ENCODE measurements around the gene HIP1. TPM values are rescaled to one million over a fixed set of nuclear protein-coding genes. Genes with fewer than 3 reads are reported as not detected.

HIP1 gene
- polyA plus RNA-seq, 3 donors = 4.3 to 14.8 (median 5.3) TPM

DNA sequence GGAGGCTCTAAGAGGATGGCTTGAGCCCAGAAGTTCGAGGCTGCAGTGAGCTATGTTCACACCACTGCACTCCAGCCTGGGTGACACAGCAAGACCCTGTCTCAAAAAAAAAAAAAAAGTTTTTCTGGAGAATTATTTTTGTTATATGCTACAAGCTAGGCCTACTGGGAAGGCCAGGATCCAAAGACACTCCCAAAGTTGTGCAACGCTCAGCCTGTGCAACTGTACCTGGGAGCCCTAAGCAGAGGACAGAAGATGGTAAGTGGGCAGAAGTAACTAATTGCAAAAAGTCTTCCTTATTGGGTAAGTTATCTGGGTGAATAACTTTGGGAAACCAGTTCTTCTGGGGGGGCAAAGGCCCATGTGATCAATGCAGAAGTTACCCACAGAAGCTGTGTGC is 17.3 kb downstream of the HIP1 start:
- H3K9ac ChIP-seq (ENCODE audit: insufficient read depth, low read length, poor library complexity, severe bottlenecking) = no peak overlapping the region
- H4K20me1 ChIP-seq (ENCODE audit: insufficient read depth, low read length) = no peaks in the 10 kb centered on the region
- no peak overlapping the region for H3K4me3 ChIP-seq (replicated peaks in 1 of 3; ENCODE audit: low read depth in 2 of 3, low read length in 3 of 3)
- no peaks in the 10 kb centered on the region for H3K27me3 ChIP-seq (ENCODE audit: control insufficient read depth in 2 of 2, insufficient read depth in 2 of 2, low read length in 2 of 2)
- H3K9me3 ChIP-seq (replicated peaks in 1 of 2; ENCODE audit: control insufficient read depth in 1 of 2, insufficient read depth in 1 of 2, low read length in 2 of 2) = no peaks in the 10 kb centered on the region
- TF ChIP-seq, protein P1, sequence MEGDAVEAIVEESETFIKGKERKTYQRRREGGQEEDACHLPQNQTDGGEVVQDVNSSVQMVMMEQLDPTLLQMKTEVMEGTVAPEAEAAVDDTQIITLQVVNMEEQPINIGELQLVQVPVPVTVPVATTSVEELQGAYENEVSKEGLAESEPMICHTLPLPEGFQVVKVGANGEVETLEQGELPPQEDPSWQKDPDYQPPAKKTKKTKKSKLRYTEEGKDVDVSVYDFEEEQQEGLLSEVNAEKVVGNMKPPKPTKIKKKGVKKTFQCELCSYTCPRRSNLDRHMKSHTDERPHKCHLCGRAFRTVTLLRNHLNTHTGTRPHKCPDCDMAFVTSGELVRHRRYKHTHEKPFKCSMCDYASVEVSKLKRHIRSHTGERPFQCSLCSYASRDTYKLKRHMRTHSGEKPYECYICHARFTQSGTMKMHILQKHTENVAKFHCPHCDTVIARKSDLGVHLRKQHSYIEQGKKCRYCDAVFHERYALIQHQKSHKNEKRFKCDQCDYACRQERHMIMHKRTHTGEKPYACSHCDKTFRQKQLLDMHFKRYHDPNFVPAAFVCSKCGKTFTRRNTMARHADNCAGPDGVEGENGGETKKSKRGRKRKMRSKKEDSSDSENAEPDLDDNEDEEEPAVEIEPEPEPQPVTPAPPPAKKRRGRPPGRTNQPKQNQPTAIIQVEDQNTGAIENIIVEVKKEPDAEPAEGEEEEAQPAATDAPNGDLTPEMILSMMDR (IDR thresholded peaks at IDR 0.05) = no peak
- H3K4me1 ChIP-seq (ENCODE audit: control insufficient read depth in 1 of 2, insufficient read depth in 2 of 2, low read length in 2 of 2) = no peaks in the 10 kb centered on the region
- H3K4me2 ChIP-seq (replicated peaks; ENCODE audit: extremely low read depth, low read length, poor library complexity, severe bottlenecking) = no peak overlapping the region
- intact Hi-C loops (cut with micrococcal nuclease) = no loop called here
- no peaks in the 10 kb centered on the region for H3K36me3 ChIP-seq (replicated peaks in 1 of 2; ENCODE audit: control insufficient read depth in 1 of 2, insufficient read depth in 2 of 2, low read length in 2 of 2)
- H3K79me2 ChIP-seq (ENCODE audit: insufficient read depth, low read length) = no peaks in the 10 kb centered on the region
- 82% methylated on average over 2 of the region's 2 CpGs for WGBS (ENCODE audit: insufficient coverage)
- H3K27ac ChIP-seq (ENCODE audit: low read depth in 1 of 2, low read length in 2 of 2) = no peak overlapping the region
- Mint-ChIP-seq H3K27ac (peak overlapping the region in 1 of 7 donors; percentile 5), H3K27me3 (ENCODE audit: low read depth in 3 of 3) (peaks cover 0 to 2% (median 2%) of the 10 kb centered on the region in 3 donors), H3K36me3 (peaks cover 3 to 5% of the 10 kb centered on the region in 2 donors), H3K9me3 (no peaks in the 10 kb centered on the region), H3K4me3 (no peak overlapping the region), H3K4me1 (peaks cover 8% of the 10 kb centered on the region)
- H2AFZ ChIP-seq (ENCODE audit: insufficient read depth, low read depth, low read length, poor library complexity, severe bottlenecking) = no peak overlapping the region
- DNase-seq = no peak

DNA sequence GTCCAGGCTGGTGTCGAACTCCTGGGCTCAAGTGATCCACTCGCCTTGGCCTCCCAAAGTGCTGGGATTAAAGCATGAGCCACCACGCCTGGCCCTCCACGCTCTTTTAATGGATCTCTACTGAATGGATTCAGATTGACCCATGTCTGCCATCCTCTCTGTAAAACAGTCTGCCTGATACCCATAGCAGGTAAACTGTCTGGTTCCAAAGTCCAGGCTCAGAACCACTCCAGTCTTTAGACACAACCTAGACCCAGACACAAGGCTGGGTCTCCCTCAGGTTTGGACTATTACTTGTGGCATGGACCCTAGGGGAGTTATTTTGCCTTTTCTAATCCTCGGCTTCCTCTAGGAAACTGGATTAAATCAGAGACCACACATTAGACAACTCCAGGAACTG is 19.1 kb downstream of the HIP1 start:
- no peak for DNase-seq
- H3K4me2 ChIP-seq (replicated peaks; ENCODE audit: extremely low read depth, low read length, poor library complexity, severe bottlenecking) = no peak overlapping the region
- H3K27ac Mint-ChIP-seq = peak overlapping the region in 2 of 7 donors; percentile 24 to 70
- H3K4me1 ChIP-seq (ENCODE audit: control insufficient read depth in 1 of 2, insufficient read depth in 2 of 2, low read length in 2 of 2) = no peaks in the 10 kb centered on the region
- TF ChIP-seq, protein P1 (IDR thresholded peaks at IDR 0.05) = no peak
- intact Hi-C loops (cut with micrococcal nuclease) = no loop called here
- WGBS (ENCODE audit: insufficient coverage) = 97% methylated on average over 4 of the region's 5 CpGs
- H3K9me3 ChIP-seq (replicated peaks in 1 of 2; ENCODE audit: control insufficient read depth in 1 of 2, insufficient read depth in 1 of 2, low read length in 2 of 2) = peaks cover 0 to 4% of the 10 kb centered on the region in 2 donors
- no peaks in the 10 kb centered on the region for H3K27me3 ChIP-seq (ENCODE audit: control insufficient read depth in 2 of 2, insufficient read depth in 2 of 2, low read length in 2 of 2)
- no peak overlapping the region for H2AFZ ChIP-seq (ENCODE audit: insufficient read depth, low read depth, low read length, poor library complexity, severe bottlenecking)
- no peaks in the 10 kb centered on the region for H4K20me1 ChIP-seq (ENCODE audit: insufficient read depth, low read length)
- H3K9me3 Mint-ChIP-seq = peaks cover 4 to 9% (median 6%) of the 10 kb centered on the region in 7 donors
- H3K27ac ChIP-seq (ENCODE audit: low read depth in 1 of 2, low read length in 2 of 2) = no peak overlapping the region
- no peaks in the 10 kb centered on the region for H3K79me2 ChIP-seq (ENCODE audit: insufficient read depth, low read length)
- peaks cover 0 to 5% (median 2%) of the 10 kb centered on the region in 3 donors for H3K27me3 Mint-ChIP-seq (ENCODE audit: low read depth in 3 of 3)
- no peak overlapping the region for H3K4me3 ChIP-seq (replicated peaks in 1 of 3; ENCODE audit: low read depth in 2 of 3, low read length in 3 of 3)
- no peak overlapping the region for H3K4me3 Mint-ChIP-seq
- peaks cover 10 to 12% of the 10 kb centered on the region in 2 donors for H3K36me3 Mint-ChIP-seq
- peaks cover 3% of the 10 kb centered on the region for H3K4me1 Mint-ChIP-seq
- H3K36me3 ChIP-seq (replicated peaks in 1 of 2; ENCODE audit: control insufficient read depth in 1 of 2, insufficient read depth in 2 of 2, low read length in 2 of 2) = no peaks in the 10 kb centered on the region
- no peak overlapping the region for H3K9ac ChIP-seq (ENCODE audit: insufficient read depth, low read length, poor library complexity, severe bottlenecking)
